Astrocyte of the cerebellum (primary cell): ENCODE measurements around the gene DNA2.
"Not testable (repeated sequence)": the region's sequence is repeated elsewhere in the genome, so short reads cannot be mapped to it uniquely, and the experiment has no call there.

Source experiments
- DNase-seq: peaks from one replicate; pipeline ENCODE4 v3.0.0-alpha.2; 2011; ENCODE audit warnings: low read depth
- H3K4me3 ChIP-seq: 2 replicates; pipeline ENCODE4 v1.5.1; 2011; ENCODE audit warnings: mild to moderate bottlenecking, low read depth, low read length, moderate library complexity
- in situ Hi-C: cut with HindIII; loops from 2 replicates; pipeline ENCODE4 v1.10.0; 2017; ENCODE audit warnings: low sequenced_read_pairs
- TF ChIP-seq, protein P1 (sequence below): IDR thresholded peaks from 2 replicates; pipeline ENCODE4 v1.5.1; 2012; ENCODE audit warnings: low read length, low read depth, moderate library complexity, mild to moderate bottlenecking; ENCODE audit errors: missing control alignments

Gene DNA2, protein sequence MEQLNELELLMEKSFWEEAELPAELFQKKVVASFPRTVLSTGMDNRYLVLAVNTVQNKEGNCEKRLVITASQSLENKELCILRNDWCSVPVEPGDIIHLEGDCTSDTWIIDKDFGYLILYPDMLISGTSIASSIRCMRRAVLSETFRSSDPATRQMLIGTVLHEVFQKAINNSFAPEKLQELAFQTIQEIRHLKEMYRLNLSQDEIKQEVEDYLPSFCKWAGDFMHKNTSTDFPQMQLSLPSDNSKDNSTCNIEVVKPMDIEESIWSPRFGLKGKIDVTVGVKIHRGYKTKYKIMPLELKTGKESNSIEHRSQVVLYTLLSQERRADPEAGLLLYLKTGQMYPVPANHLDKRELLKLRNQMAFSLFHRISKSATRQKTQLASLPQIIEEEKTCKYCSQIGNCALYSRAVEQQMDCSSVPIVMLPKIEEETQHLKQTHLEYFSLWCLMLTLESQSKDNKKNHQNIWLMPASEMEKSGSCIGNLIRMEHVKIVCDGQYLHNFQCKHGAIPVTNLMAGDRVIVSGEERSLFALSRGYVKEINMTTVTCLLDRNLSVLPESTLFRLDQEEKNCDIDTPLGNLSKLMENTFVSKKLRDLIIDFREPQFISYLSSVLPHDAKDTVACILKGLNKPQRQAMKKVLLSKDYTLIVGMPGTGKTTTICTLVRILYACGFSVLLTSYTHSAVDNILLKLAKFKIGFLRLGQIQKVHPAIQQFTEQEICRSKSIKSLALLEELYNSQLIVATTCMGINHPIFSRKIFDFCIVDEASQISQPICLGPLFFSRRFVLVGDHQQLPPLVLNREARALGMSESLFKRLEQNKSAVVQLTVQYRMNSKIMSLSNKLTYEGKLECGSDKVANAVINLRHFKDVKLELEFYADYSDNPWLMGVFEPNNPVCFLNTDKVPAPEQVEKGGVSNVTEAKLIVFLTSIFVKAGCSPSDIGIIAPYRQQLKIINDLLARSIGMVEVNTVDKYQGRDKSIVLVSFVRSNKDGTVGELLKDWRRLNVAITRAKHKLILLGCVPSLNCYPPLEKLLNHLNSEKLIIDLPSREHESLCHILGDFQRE

DNA sequence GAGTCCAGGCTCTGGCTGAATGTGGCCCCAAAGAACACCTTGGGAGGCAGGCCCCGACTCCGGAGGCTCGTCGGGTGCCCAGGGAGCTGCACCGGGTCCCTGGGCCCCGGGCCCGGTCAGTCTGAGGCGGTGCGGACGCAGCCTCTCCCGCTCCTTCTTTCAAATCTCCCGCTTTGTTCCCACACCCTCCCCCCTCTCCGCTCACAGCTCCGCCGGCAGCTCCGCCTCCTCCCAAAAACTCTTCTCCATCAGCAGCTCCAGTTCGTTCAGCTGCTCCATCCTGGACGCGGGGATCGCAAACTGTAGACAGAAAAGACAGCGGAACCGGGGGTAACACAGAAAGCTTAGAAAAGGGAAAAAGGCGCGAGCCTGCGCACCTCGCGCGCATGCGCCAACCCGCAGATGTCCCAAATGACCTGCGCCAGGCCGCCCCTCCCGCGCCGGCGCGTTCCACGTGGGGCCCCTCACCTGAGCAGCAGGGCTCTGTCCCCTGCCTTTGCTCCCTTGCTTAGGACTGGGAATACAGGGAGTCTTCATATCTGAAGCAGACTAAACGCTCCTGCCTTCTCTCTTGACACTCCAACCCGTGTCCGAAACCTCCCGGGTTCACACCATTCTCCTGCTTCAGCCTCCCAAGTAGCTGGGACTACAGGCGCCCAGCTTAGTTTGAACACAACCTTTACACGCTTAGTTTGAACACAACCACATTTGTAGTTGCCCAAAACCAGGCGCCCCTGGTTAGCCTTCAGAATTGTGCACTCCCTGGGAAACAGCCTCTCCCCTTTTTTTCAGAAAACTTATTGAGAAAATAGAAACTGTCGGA lies at the start of gene DNA2:
Gene DNA2, minus strand, starts transcription at position 388 of the 823 bp plus-strand sequence. Its CDS starts 109 bp downstream, at position 279.
- peak; percentile 13 for DNase-seq
- H3K4me3 ChIP-seq, result peak within 1 kb of the TSS; percentile 87
- TF ChIP-seq, protein P1, sequence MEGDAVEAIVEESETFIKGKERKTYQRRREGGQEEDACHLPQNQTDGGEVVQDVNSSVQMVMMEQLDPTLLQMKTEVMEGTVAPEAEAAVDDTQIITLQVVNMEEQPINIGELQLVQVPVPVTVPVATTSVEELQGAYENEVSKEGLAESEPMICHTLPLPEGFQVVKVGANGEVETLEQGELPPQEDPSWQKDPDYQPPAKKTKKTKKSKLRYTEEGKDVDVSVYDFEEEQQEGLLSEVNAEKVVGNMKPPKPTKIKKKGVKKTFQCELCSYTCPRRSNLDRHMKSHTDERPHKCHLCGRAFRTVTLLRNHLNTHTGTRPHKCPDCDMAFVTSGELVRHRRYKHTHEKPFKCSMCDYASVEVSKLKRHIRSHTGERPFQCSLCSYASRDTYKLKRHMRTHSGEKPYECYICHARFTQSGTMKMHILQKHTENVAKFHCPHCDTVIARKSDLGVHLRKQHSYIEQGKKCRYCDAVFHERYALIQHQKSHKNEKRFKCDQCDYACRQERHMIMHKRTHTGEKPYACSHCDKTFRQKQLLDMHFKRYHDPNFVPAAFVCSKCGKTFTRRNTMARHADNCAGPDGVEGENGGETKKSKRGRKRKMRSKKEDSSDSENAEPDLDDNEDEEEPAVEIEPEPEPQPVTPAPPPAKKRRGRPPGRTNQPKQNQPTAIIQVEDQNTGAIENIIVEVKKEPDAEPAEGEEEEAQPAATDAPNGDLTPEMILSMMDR, result no peak
- in situ Hi-C loops, result no loop called here

DNA sequence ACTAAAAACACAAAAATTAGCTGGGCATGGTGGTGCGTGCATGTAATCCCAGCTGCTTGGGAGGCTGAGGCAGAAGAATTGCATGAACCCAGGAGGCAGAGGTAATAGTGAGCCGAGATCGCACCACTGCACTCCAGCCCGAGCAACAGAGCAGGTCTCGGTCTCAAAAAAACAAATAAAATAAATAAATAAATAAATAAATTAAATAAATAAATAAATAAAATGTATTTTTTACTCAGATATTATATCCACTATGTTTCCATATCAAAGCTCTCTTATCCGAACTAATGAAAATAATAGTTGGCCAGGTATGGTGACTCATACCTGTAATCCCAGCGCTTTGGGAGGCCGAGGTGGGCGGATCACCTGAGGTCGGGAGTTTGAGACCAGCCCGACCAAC lies 46.8 kb upstream of the DNA2 start:
- H3K4me3 ChIP-seq, DNase-seq, in situ Hi-C loops: not testable (repeated sequence)

DNA sequence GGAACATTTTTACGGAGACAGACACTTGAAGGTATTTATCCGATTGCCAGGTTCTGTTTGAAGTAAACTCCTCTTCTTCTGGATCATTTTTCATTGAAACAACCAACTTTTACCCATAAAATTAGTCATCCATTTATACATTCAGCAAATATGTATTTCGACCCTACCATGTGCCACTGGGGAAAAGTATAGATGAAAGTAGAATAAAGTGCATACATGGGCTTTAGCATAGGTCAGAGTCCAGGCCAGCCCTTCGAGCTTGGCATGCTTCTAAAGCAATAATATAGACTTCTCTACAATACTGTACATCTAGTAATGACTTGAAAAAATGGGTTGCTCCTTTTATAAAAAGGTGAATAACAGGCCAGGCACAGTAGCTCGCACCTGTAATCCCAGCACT lies 45.4 kb upstream of the DNA2 start:
- TF ChIP-seq, protein P1, result no peak
- in situ Hi-C loops, result no loop called here
- no peak for DNase-seq
- H3K4me3 ChIP-seq, result no peak overlapping the region

DNA sequence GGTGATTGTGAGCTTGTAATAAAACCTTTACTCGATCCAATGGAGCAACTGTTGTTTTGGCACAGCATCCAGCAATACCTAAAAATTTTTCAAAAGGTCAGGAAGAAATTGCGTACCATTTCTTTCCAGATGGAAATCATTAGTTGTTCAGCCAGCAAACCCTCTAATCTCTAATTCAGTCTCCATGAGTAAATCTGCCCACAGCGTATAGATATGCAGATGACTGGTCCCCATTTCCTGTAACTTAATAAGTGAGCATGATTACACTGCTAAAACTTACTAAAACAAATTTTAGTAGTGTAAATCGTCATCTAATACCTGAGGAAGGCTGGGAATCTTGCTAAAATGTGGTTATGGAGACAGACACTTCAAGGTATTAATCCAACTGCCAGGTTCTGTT lies 45.0 kb upstream of the DNA2 start:
- no peak for DNase-seq
- H3K4me3 ChIP-seq, result no peak overlapping the region
- in situ Hi-C loops, result no loop called here
- TF ChIP-seq, protein P1, result no peak

DNA sequence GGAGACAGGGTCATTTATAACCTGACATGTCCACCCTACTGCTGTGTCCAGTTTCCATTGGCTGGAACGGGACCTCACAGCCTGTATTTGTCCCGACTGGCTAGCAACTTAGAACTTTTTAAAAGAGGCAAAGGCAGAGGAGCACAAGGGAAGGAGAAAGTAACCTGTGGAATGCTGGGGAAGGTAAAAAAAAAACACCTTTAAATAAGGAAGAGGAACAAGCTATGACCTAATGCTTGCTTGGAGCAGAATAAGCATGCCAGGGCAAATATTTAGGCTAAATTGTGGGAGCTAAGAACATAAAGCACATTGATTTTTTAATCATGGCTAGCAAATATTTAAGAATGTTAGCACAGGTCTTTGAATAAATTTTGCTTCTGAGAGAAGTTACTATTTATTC lies 44.4 kb upstream of the DNA2 start:
- DNase-seq, H3K4me3 ChIP-seq, in situ Hi-C loops: not testable (repeated sequence)

DNA sequence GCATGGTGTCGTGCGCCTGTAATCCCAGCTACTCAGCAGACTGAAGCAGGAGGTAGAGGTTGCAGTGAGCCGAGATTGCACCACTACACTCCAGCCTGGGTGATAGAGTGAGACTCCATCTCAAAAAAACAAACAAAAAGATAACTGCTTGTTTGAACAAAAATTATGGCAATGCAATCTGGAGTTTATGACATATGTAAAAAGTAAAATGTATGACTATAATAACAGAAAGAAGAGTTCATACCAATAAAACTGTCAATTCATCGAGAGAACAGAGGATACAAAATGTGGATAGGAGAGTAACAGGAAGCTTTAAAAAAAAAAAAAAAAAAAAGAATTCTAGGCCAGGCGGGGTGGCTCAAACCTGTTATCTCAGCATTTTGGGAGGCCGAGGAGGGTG lies 36.3 kb upstream of the DNA2 start:
- no peak overlapping the region for H3K4me3 ChIP-seq
- in situ Hi-C loops, result no loop called here
- no peak for DNase-seq
- TF ChIP-seq, protein P1, result no peak

DNA sequence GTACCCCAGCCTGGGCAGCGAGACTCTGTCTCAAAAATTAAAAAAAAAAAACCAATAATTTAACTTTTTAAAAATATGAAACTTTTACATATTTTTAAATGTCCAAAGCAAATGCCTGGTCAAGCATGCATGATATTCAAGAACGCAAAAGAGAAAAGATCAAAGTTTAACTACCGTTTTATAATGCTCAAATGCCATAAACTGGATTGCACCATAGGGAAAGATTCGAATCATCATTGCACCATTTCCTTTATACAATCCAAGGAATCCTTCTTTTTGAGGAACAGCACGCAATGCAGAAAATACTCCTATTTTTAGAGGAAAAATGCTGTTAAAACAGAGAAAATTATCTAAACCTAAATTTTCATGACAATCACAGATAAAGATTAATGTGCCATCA lies 34.6 kb upstream of the DNA2 start:
- TF ChIP-seq, protein P1, result no peak
- no peak for DNase-seq
- in situ Hi-C loops, result no loop called here

More for the DNA sequence above, 34.6 kb upstream of the DNA2 start:
- no peak overlapping the region for H3K4me3 ChIP-seq
